Mesodermal cell (in vitro differentiated cells): Measurements from ENCODE around the gene POLR3C.

ENCODE experiments used
- H3K27ac ChIP-seq: 2 replicates; pipeline ENCODE4 v1.7.0; 2013; ENCODE audit warnings: mild to moderate bottlenecking, low read depth, low read length, moderate library complexity; ENCODE audit not compliant: severe bottlenecking
- H3K36me3 ChIP-seq: 2 replicates; pipeline ENCODE4 v1.7.1; 2013; ENCODE audit warnings: mild to moderate bottlenecking, low read length, moderate library complexity; ENCODE audit not compliant: control insufficient read depth, insufficient read depth
- H3K4me1 ChIP-seq: one replicate; pipeline ENCODE4 v1.7.1; 2013; ENCODE audit warnings: mild to moderate bottlenecking, low read length; ENCODE audit not compliant: insufficient read depth, control insufficient read depth, poor library complexity, severe bottlenecking
- H3K4me3 ChIP-seq: 2 replicates; pipeline ENCODE4 v1.7.0; 2013; ENCODE audit warnings: low read length, control low read depth, mild to moderate bottlenecking; ENCODE audit not compliant: insufficient read depth, poor library complexity, severe bottlenecking; ENCODE audit errors: extremely low read depth
- H3K9me3 ChIP-seq: 2 replicates; pipeline ENCODE4 v1.7.1; 2013; ENCODE audit warnings: mild to moderate bottlenecking, low read length, moderate library complexity; ENCODE audit not compliant: control insufficient read depth
- WGBS, 2 experiments: methylation state at CpG; one replicate each; pipeline ENCODE4 v1.1.5; 2013; ENCODE audit warnings: missing lambda C conversion rate in 2 of 2; ENCODE audit not compliant: insufficient coverage in 2 of 2; 5-methylcytosine and 5-hydroxymethylcytosine counted together

Gene POLR3C

GRCh38 chr1:145847827-145848226 lies 23.8 kb downstream of the POLR3C start:
- H3K4me1 ChIP-seq: peaks cover 9% of the 10 kb centered on the region
- H3K9me3 ChIP-seq: no peaks in the 10 kb centered on the region
- WGBS, 2 experiments: 92 to 97% methylated on average over 2 to 3 of the region's 3 CpGs
- no peak overlapping the region for H3K27ac ChIP-seq
- no peak overlapping the region for H3K4me3 ChIP-seq
- H3K36me3 ChIP-seq: peaks cover 61% of the 10 kb centered on the region

- H3K27ac ChIP-seq: no peak overlapping the region
- H3K4me1 ChIP-seq: peaks cover 9% of the 10 kb centered on the region
Observed at GRCh38 chr1:145849356-145850160, 25.6 kb downstream of the POLR3C start.

GRCh38 chr1:145855426-145855948 lies 31.5 kb downstream of the POLR3C start:
- H3K9me3 ChIP-seq: no peaks in the 10 kb centered on the region
- H3K4me3 ChIP-seq: no peak overlapping the region
- peaks cover 4% of the 10 kb centered on the region for H3K4me1 ChIP-seq
- no peak overlapping the region for H3K27ac ChIP-seq
- H3K36me3 ChIP-seq: peaks cover 69% of the 10 kb centered on the region
- 93 to 100% methylated on average over 6 to 7 of the region's 7 CpGs for WGBS, 2 experiments

More at GRCh38 chr1:145849356-145850160, 25.6 kb downstream of the POLR3C start:
- no peaks in the 10 kb centered on the region for H3K9me3 ChIP-seq
- H3K4me3 ChIP-seq: no peak overlapping the region
- 82 to 92% methylated on average over 6 to 10 of the region's 15 CpGs for WGBS, 2 experiments
- H3K36me3 ChIP-seq: peaks cover 71% of the 10 kb centered on the region

DNA sequence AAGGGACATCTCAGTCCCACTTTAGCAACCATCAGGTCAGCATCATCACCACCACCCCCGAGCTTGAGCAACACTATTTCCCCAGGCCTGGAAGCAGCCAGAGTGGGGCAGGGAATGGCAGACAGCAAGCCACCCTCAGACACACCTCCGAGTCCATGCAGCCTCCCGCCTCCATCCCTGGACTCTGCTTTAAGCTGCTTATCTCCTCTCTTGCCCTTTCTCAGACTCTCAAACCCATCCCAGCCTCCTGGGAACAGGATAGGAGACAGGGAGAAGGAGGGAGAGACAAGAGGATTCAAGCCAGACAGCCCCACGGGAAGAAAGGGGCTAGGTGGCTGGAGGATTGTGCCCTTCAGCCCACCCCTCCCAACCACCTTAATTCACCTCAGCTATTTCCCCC lies 33.2 kb downstream of the POLR3C start:
- WGBS, 2 experiments: 90 to 100% methylated on average over 1 to 2 of the region's 4 CpGs
- no peak overlapping the region for H3K27ac ChIP-seq
- peaks cover 52% of the 10 kb centered on the region for H3K36me3 ChIP-seq
- H3K9me3 ChIP-seq: no peaks in the 10 kb centered on the region
- H3K4me3 ChIP-seq: no peak overlapping the region
- peaks cover 3% of the 10 kb centered on the region for H3K4me1 ChIP-seq

GRCh38 chr1:145858238-145858900 lies 34.4 kb downstream of the POLR3C start:
- H3K9me3 ChIP-seq: no peaks in the 10 kb centered on the region
- H3K4me1 ChIP-seq: peaks cover 3% of the 10 kb centered on the region
- WGBS, 2 experiments: 2 to 13% methylated on average over 3 to 20 of the region's 35 CpGs
- H3K4me3 ChIP-seq: peak overlapping the region; percentile 79
- peaks cover 40% of the 10 kb centered on the region for H3K36me3 ChIP-seq
- peak overlapping the region; percentile 79 for H3K27ac ChIP-seq

DNA sequence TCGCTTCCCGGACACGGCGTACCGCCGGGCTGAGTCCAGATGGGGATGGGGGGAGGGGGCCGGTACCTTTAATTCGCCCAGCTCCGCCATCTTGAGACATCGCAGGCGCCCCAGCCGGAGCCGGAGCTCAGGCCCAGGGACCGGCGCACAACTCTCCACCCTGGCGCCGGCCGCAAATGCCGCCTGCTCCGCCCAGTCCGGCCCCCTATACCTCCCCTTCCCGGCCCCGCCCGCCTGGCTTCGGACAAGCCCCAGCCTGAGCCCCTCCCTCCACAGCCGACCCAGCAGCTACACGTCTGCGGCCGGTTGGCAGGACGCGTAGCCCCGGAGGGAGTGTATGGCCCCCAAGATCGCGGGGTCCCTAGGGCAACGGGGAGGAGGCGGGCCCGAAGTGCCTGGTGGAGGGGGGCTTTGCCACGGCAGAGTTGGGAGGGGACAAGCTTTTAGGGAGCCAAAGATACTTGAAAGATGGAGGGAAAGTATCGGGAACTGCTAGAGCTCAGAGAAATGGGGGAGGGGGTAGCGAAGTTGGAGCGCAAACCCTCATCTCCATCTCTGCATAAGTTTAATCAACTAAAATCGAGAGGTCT lies 35.0 kb downstream of the POLR3C start, which contains the start of gene PIAS3:
PIAS3 (minus strand) TSS at position 181 of the 590 bp plus-strand sequence; CDS start at position 90, 91 bp downstream.
- Histone ChIP-seq H3K27ac (peak within 1 kb of the TSS; percentile 79), H3K9me3 (no peaks in the 10 kb centered on the region), H3K36me3 (peaks cover 34% of the 10 kb centered on the region), H3K4me3 (peak within 1 kb of the TSS; percentile 79), H3K4me1 (peaks cover 3% of the 10 kb centered on the region)
- 0 to 2% methylated on average over 24 to 29 of the region's 42 CpGs for WGBS, 2 experiments

DNA sequence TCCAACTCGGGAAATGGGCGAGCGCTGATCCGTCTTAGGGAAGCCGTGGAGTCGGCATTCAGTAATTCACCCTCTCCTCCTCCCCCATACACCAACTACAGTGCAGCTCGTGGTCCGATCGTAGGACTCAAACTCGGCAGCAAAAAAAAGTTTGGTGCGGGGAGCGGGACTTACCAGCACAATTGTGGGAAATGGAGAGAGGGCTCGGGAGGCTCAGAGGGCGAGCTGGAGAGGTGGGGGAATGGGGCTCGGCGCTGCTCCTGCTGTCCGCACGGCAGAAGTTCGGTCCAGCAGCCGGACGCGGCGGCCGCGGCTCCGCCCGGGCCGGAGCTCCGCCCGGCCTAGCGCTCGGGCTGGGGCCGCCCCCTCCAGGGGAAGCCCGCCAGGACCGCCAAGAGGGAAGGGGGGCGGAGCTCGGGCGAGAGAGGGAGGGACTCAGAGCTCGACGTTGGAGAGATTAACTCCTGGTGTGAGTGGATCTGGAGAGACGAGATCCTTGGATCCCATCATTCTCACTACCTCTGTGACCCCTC lies 35.6 kb downstream of the POLR3C start:
- 0 to 1% methylated on average over 25 to 33 of the region's 41 CpGs for WGBS, 2 experiments
- Histone ChIP-seq H3K9me3 (no peaks in the 10 kb centered on the region), H3K4me3 (peak overlapping the region; percentile 79), H3K27ac (peak overlapping the region; percentile 79), H3K4me1 (peaks cover 3% of the 10 kb centered on the region), H3K36me3 (peaks cover 28% of the 10 kb centered on the region)

GRCh38 chr1:145863282-145864018 lies 39.5 kb downstream of the POLR3C start:
- 71 to 80% methylated on average over 4 of the region's 5 CpGs for WGBS, 2 experiments
- peaks cover 3% of the 10 kb centered on the region for H3K4me1 ChIP-seq

DNA sequence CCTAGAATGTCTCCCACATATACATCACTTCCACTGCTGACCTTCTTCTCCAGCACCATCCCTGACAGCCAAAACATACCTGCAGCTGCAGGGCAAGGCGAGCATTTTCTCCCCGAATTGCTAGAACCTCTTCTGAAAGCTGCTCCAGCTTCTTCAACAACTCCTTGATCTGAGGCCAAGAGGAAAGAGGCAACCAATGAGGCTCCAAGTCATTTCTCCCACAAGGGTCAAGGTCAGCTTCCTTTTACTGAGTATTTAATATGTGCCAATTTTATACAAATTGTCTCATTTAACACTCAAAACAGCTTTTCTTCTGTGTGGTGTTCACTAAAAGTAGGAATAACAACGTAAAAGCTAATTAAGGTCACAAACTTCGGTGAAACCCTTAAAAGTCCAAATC lies 44.2 kb downstream of the POLR3C start:
- Histone ChIP-seq H3K9me3 (no peaks in the 10 kb centered on the region), H3K36me3 (no peaks in the 10 kb centered on the region), H3K4me1 (no peaks in the 10 kb centered on the region), H3K27ac (no peak overlapping the region), H3K4me3 (no peak overlapping the region)
- WGBS, 2 experiments: 94% methylated on average over 3 to 4 of the region's 4 CpGs

More at GRCh38 chr1:145863282-145864018, 39.5 kb downstream of the POLR3C start:
- no peaks in the 10 kb centered on the region for H3K9me3 ChIP-seq
- H3K27ac ChIP-seq: no peak overlapping the region
- H3K4me3 ChIP-seq: no peak overlapping the region
- no peaks in the 10 kb centered on the region for H3K36me3 ChIP-seq
